Measurements from ENCODE around the gene UBIAD1. TPM values are rescaled to one million over a fixed set of nuclear protein-coding genes. Genes with fewer than 3 reads are reported as not detected.

Gene UBIAD1
- total and polyA plus RNA-seq, 2 experiments from 2014 or later: 13.7 to 31.6 TPM

- TF ChIP-seq ZNF462 (CRISPR knock-in tag; IDR thresholded peaks at IDR 0.05) (no peak), JUNB (IDR thresholded peaks at IDR 0.05; ENCODE audit: unreplicated experiment) (no peak), STAT1 (IDR thresholded peaks at IDR 0.05; ENCODE audit: unreplicated experiment) (no peak), POLR2AphosphoS5 (IDR thresholded peaks at IDR 0.05; ENCODE audit: low read depth) (no peak)
Observed at GRCh38 chr1:11233208-11233607, 39.8 kb upstream of the UBIAD1 start (continued).

- Mint-ChIP-seq H3K4me3 (no peak overlapping the region), H3K27ac (no peak overlapping the region), H3K9me3 (no peaks in the 10 kb centered on the region), H3K4me1 (no peaks in the 10 kb centered on the region), H3K36me3 (ENCODE audit: low read depth) (peaks cover 79% of the 10 kb centered on the region), H3K27me3 (ENCODE audit: insufficient read depth, low read depth, poor library complexity) (peaks cover 4% of the 10 kb centered on the region)
- Histone ChIP-seq H3K4me3 (no peak overlapping the region), H3K36me3 (ENCODE audit: insufficient read depth) (peaks cover 61% of the 10 kb centered on the region), H3K4me1 (ENCODE audit: insufficient read depth) (no peaks in the 10 kb centered on the region), H3K27me3 (ENCODE audit: insufficient read depth) (no peaks in the 10 kb centered on the region), H3K79me2 (replicated peaks; ENCODE audit: insufficient read depth) (no peaks in the 10 kb centered on the region), H2AFZ (no peak overlapping the region), H4K20me1 (replicated peaks; ENCODE audit: insufficient read depth) (peaks cover 4% of the 10 kb centered on the region; the same call in 1 of the 2 replicates), H3K27ac (ENCODE audit: low read depth) (no peak overlapping the region), H3K4me2 (no peak overlapping the region), H3K9me2 (ENCODE audit: insufficient read depth) (no peaks in the 10 kb centered on the region), H3F3A (replicated peaks; ENCODE audit: low read depth) (peaks cover 6% of the 10 kb centered on the region; the same call in 1 of the 2 replicates)
- TF ChIP-seq EZH2phosphoT487 (IDR thresholded peaks at IDR 0.05; ENCODE audit: unreplicated experiment) (no peak), CTCF (conservative IDR thresholded peaks at IDR 0.05; ENCODE audit: low read depth in 2 of 2) (no peak), EZH2 (IDR thresholded peaks at IDR 0.05; ENCODE audit: low read depth, unreplicated experiment) (no peak), REST (IDR thresholded peaks at IDR 0.05; ENCODE audit: unreplicated experiment) (no peak), POLR2AphosphoS5 (IDR thresholded peaks at IDR 0.05; ENCODE audit: low read depth) (no peak), ZNF114 (CRISPR knock-in tag; IDR thresholded peaks at IDR 0.05) (no peak), ZNF331 (CRISPR knock-in tag; IDR thresholded peaks at IDR 0.05; ENCODE audit: low read depth) (no peak), JUNB (IDR thresholded peaks at IDR 0.05; ENCODE audit: unreplicated experiment) (no peak)
- ATAC-seq: no peak
- DNase-seq (ENCODE audit: low spot score): no peak
Observed at GRCh38 chr1:11237356-11237755, 35.6 kb upstream of the UBIAD1 start.
